Measurements from ENCODE around the gene PROSER3.
"Not testable (repeated sequence)": the region's sequence is repeated elsewhere in the genome, so short reads cannot be mapped to it uniquely, and the experiment has no call there.

- not testable (repeated sequence) for TF ChIP-seq CTCF (IDR thresholded peaks at IDR 0.05; ENCODE audit: insufficient read depth, low read length); GABPA (IDR thresholded peaks at IDR 0.05; ENCODE audit: low read depth); POLR2AphosphoS5 (IDR thresholded peaks at IDR 0.05; ENCODE audit: low read depth); REST (IDR thresholded peaks at IDR 0.05; ENCODE audit: insufficient replicate concordance, low read depth)
These were observed 37.6 kb downstream of the PROSER3 start for GRCh38 chr19:35795564-35795963.
